SIG-M5 treated with dmso at 0.1 percent for 504 hours (cell line): Measurements from ENCODE around the gene CALY.
A peak's percentile ranks its signal among the peaks of the same experiment; 100 is the strongest.

Source experiments
- DNase-seq: peaks from one replicate; lab custom pipeline; 2025; ENCODE audit not compliant: unreplicated experiment; lab: John Stamatoyannopoulos, UW

The CALY gene

DNA sequence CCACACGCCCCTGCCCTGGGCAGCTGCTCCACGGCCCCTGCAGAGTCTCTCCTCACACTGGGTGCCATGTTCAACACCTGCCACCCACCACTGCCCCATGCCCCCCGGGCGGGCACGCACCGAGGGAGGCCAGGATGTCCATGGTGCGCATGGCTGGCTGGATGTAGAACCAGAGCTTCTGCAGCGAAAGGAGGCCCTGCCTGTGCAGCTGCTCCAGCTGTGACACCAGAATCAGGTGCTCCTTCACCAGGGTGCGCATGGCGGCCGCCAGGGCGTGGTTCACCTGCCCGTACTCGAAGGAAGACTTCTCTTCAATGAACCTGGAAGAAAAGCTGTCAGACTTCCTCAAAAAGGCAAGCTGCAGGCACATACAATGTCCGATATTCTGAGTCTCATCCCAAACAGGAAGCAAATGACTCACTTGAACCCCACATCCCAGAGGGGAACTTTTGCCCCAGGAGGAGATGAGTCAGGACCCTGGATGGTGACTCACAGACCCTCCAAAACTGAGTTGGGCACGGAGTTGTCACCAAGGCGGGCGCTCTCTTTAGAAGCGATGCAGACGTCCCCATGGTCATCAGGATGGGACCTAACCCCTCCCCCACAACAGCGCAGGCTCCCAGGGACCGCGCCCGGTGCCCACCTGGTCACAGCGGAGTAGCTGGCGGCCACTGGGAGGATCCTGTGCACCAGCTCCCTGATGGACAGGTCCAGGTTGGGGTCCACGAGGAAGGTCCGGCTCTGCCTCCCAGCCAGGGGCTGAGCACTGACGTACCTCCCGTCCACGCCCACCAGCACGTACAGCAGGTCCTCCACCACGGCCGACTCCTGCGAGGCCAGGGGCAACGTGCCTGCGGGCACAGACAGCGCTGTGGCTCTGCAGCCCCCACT, 43.5 kb downstream of the CALY start:
- peak; percentile 12 for DNase-seq

- no peak for DNase-seq
These were observed 46.9 kb downstream of the CALY start for GRCh38 chr10:133289761-133290160.

DNA sequence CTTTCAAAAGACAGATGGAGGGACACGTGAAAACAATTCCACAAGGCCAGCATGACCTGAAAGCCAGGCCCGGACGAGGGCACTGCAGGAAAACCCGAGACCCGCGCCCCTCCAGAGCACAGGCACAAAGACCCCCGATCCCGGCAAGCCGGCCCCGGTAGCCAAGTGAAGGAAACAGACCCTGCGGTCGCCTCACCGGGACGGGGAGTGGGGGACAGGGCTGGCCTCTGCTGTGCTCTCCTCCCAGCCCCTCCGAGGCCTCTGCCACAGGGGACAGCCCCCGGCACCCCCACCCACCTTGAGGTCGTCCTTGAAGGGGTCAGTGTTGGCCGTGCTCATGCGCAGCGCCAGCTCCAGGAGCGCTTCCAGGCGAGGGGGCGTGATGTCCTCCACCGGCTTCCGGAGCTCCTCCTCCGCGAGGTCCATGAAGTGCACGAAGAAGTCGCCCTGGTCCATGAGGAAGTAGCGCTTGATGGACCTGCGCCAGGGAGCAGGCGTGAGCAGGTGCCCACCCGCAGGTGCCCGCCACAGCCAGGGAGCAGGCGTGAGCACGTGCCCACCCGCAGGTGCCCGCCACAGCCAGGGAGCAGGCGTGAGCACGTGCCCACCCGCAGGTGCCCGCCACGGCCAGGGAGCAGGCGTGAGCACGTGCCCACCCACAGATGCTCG, 48.7 kb downstream of the CALY start:
- DNase-seq = no peak

GRCh38 chr10:133286366-133286765, 50.3 kb downstream of the CALY start:
- DNase-seq = no peak

- no peak for DNase-seq
These were observed 51.5 kb downstream of the CALY start for GRCh38 chr10:133285217-133285616.

GRCh38 chr10:133283931-133284330, 52.8 kb downstream of the CALY start:
- no peak for DNase-seq

DNA sequence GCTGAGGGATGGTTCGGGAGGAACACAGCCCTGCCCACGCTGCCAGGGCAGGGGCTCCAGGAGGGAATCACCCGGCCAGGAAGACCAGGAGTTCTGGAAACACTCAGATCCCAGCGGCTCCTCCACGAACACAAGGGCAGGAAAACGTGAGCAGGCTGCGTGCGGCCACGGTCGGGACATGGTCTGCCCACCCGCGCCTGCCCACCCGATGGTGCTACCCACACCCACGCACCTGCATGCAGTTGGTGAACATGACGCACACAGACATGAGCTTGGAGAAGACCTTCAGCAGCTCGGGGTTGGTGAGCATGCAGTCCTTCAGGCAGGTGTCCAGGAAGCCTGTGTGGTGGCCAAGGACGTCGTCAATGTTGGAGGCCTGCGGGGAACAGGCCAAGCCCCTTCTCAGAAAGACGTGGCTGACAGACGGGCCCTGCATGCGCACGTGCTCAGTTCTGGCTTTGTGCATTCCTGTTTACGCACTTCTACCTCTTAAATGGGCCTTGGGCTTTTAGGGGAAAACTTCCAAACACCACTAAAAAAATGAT, 53.8 kb downstream of the CALY start:
- no peak for DNase-seq

DNA sequence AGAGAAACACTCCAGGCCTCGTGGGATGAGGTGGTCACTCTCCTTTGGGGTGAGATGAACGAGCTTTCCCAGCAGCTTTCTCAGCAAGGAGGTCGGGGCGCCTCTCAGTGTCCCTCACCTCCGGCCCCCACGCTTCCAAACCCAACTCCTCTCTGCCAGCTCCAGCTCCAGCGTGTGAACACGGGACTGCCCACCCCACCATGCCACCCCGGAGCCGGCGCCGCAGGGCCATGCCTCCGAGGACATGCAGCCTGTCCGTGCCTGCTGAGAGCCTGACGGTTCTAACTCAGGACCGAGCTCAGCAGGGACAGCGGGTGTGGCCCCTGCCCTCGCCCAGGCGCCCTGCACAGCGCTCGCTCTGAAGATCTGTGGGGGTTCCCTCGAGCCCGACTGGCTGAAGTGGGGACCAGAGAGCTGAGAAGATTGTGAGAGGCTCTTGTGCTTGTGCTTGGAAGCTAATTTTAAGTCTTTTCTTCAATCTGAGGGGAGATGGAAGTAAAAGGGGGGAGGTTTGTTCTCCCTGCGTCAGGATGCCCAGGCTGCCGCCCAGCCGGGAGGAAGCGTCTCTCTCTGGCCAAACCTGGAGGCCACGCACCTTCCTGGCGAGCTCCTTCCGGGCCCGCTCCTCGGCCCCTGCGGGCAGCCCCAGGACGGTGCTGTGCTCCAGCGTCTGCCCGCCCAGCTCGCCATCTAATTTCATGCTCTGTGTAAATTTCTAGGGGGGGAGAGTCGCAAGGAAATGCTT, 54.9 kb downstream of the CALY start:
- no peak for DNase-seq

- no peak for DNase-seq
These were observed 55.6 kb downstream of the CALY start for GRCh38 chr10:133281084-133281483.

DNA sequence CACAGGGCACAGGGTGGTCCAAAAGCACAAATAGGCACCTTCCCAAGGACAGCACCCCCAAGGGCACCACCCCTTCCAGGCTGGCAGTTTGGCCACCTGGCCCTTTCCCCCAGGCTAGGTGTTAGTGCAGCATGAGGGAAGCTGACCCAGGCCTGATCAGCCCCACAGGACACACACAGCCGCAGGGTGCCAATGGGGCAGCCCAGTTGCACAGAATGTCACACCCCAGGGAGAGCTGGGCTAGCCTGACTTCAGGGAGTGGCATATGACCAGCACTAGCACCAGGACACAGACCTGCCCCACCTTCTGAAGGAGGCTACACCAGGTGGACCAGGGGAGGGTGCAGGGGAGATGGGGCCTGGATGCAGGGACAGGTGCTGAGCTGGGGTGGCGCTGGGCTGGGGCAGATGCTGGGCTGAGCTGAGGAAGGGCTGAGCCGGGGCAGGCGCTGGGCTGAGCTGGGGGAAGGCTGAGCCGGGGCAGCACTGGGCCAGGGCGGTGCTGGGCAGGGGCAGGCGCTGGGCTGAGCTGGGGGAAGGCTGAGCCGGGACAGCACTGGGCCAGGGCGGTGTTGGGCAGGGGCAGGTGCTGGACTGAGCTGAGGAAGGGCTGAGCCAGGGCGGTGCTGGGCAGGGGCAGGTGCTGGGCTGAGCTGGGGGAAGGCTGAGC, 56.2 kb downstream of the CALY start:
- no peak for DNase-seq

- no peak for DNase-seq
These were observed 57.1 kb downstream of the CALY start for GRCh38 chr10:133279326-133280226.

DNA sequence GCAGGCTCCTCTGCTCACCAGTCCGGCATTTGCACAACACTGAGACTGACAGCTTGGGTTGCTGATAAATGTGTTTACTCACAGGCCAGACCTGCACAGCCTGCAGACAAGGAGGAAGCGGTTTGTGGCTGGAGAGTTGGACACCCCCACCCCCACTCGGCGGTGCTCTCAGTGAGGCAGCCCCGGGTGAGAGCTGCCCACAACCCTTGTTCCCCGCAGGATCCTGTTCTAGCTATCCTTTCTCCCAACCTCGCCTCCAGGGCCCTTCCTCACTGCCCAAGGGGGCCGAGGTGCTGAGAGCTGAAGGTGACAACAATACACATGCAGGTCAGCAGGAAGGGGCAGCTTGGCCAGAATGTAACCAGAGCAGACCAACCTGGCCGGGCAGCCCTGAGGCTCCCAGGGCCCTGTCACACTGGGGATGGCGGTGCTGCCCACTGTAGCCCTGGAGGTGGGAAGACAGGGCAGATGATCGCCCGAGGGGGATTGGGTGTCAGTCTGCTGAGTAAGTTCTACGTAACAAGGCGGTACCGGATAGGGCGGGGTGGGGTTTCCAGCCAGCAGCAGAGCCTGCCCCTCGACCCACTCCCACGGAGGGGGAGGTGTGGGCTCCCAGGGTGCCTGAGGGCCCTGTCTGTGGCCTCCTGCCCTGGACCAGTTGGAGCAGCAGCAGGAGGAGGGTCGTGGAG, 58.0 kb downstream of the CALY start:
- DNase-seq = peak; percentile 72

GRCh38 chr10:133277993-133278576, 58.6 kb downstream of the CALY start:
- no peak for DNase-seq

DNA sequence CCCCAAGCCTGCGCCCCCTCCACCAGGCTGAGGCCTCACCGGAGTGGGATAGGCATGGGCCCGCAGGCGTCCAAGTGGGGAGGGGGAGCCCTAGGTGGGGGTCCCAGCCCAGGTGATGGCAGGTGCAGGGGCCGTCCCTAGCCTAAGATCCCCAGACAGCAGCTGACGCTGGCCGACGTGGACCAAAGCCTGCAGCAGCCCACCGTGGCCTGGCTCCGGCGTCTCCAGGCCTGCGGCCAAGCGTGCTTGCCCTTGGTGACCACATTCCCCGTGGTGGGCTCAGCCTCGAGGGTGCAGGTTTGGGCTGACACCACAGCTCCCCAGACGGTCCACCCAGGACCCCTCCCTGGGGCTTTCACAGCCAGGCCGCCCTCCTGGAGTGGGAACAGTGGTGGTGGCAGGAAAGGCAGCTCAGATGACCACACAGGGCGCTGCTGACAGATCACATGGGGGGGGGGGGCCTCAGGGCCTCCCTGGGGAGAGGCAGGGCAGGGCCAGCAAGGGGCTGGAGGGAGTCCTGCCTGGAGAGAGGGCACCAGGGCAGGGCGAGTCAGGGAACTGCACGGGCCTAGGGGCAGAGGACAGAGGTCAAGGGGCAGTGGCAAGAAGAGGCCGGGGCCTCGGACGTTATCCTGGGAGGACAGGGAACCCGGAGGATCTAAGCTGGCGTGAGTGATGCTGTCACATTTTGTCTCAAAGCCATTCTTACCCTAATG, 59.3 kb downstream of the CALY start:
- no peak for DNase-seq

DNA sequence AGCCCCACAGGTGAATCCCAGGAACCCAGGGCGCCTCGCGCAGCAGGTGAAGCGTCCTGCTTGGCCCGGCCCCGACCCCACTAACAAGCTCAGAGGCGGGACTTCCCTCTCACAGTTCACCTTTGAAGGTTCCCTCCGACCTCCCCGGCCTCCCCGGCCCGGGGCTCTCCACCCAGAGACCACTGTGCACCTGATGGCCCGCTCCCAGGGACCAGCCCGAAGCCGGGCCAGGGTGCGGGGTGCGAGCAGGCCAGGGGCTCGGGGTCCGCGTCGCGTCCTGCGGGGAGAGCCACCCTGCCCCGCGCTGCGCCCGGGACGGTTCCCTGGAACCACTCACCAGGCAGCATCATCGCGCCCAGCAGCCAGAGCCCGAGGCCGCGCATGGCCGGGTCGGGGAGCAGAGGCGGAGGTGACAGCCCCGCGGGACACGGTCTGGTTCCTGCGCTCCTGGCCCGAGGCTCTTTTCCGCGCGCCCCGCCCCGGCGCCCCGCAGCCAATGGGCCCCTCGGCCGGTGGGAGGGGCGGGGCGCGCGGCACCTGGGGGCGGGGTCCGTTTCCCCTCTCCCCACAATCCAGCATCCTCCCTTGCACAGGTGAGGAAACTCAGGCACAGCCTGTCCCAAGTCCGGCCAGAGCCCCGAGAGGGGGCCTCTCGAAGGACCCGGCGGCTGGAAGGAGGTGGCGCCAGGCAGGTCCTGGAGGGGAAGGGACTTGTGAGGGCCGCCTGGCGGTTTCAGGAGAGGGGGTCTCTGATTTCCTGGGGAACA, 60.1 kb downstream of the CALY start, which contains the start of gene ADAM8:
ADAM8 (minus strand) TSS at position 434 of the 767 bp plus-strand sequence; CDS start at position 383, 51 bp downstream.
- no peak for DNase-seq

DNA sequence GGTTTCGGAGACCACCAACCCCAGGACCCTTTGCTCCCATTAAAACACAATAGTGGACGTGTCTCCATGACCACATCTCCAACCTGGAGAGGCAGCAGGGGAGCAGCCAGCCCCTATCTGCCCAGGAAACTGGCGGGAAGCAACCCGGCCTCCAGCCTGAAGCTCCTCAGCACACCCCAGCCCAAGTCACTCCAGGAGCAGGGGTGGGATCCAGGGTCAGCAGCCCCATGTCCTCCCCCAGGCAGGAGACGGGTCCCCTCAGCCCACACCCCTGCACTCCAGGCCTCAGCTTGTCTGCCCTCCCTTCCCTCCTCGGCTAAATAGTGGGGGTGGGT, 60.6 kb downstream of the CALY start:
- no peak for DNase-seq

DNA sequence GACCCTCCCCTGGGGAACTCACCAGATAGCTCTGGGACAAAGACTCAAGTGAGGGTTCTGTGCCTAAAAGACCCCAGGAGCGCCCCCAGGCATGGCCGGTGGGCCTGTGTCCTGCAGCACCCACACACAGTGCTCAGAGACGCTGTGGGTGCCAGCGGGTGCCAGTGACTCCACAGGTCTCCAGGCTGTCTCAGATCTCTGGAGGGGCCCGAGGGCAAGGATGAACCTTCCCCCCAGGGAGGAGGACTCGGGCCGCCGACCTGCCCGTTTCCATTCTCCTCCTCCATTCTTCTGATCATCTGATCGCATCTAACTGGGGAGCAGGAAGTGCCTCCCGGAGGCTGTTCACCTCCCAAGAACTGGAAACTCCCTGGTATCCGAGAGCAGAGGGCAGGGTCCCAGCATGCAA, 61.0 kb downstream of the CALY start:
- no peak for DNase-seq
